Right ventricle myocardium inferior (tissue), 1 donor: ENCODE measurements around the gene TMEM184A. TPM values are rescaled to one million over a fixed set of nuclear protein-coding genes. Genes with fewer than 3 reads are reported as not detected.

Source experiments
- ATAC-seq: fragments of 200-7000 bp; cut with Tn5 transposase; one replicate; pipeline ENCODE4 v1.9.1; 2020; ENCODE audit warnings: mild to moderate bottlenecking, moderate library complexity
- DNase-seq: peaks from one replicate; pipeline ENCODE4 v3.0.0; 2021; ENCODE audit errors: missing footprints
- intact Hi-C: fragments of 100-400 bp; cut with DNase I; formaldehyde crosslinking; loops from one replicate; pipeline ENCODE4 v1.11.0; 2022
- total RNA-seq: library from RNA; stranded (reverse); fragmentation: NEBNext Ultra II Directional; extraction: Animal tissue kit (Norgen Biotek cat#: 25700); gene quantifications from one replicate; pipeline ENCODE4 v1.2.1, GENCODE V29; 2021
- donor health status: DM: no; HTN: yes; CAD: no; lungs with severe emphysema.

TMEM184A gene
- total RNA-seq, 1 donor from 2014 or later: 0.32 TPM

DNA sequence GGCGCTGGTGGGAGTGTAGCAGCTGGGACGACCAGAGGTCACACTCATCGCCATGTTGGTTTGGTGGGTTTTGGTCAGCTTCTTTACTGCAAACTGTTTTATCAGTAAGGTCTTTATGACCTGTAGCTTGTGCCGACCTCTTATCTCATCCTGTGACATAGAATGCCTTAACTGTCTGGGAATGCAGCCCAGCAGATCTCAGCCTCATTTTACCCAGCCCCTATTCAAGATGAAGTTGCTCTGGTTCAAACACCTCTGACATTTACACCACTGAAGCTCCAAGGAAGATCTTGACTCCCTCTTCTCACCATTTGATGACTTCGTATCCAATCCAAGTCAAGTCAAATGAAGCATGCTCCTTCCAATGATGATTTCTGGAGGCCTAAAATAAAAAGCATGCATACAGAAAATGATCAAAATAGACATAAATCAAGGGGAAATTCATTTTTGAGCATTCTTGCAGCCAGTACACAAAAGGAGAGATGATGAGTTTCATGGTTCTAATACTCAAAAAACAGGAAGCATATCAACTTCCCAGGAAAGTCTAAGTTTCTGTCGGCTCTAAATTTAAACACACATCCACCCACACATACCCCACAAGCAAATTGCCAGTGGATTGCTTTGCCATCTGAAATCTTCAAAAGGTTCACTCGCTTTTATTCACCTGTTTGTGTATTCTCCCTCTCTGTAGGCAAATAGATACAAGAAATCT is 16.3 kb upstream of the TMEM184A start:
- intact Hi-C loops: no loop called here
- DNase-seq (no peak), ATAC-seq (no peak)

DNA sequence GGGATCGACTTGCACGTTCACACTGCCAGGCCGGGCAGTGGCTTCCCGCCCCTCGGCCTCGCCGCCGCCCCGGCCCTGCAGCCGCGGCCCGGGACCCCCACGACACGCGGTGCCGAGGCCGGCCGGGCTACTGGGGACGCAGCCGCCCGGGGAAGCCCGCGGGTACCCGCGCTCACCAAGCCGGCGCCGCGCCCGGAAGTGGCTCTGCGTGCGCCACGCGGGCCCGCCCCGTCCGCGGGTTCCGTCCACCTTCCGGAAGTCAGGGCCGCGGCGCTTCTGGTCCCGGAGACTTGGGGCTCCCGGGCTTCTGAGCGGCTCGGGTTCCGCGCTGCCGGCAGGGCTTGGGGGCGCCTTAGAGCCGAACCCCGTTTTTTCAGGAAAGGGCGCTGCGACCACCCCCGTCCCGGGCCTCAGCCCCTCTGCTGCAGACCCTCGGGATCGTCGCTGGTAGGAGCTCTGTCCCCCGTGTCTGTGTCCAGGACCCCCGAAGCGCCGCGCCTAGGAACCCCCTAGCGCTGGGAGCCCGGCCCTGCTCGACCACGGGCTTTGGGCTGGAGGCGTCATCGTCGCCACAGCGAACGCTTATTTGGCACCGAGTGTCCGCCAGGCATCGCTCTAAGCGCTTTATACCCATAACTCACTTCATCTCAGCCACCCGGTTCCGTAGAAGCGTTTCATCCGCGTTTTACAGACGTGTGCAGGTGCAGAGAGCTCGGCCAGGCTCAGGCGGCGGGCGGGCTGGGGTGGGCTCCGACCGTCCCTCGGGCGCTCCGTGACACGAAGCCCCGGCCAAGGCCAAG is 14.0 kb upstream of the TMEM184A start, which contains the start of gene PSMG3:
PSMG3 (minus strand) TSS at position 200 of the 800 bp plus-strand sequence. CDS start 693 bp downstream, outside the sequence.
- peak; percentile 98 for ATAC-seq
- peak; percentile 96 for DNase-seq
- intact Hi-C loops: no loop called here

DNA sequence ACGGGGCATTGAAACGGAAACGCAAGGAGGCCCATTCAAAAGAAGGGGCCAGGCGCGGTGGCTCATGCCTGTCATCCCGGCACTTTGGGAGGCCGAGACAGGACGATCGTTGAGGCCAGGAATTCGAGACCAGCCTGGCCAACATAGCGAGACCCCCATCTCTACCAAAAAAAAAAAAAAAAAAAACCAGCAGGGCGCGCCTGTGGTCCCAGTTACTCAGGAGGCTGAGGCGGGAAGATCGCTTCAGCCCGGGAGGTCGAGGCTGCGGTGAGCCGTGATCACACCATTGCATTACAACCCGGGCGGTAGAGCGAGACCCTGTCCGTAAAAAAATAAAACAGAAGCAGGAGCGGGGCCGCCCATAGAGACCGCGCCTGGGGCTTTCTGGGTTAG is 13.4 kb upstream of the TMEM184A start:
- ATAC-seq (no peak), DNase-seq (no peak)

DNA sequence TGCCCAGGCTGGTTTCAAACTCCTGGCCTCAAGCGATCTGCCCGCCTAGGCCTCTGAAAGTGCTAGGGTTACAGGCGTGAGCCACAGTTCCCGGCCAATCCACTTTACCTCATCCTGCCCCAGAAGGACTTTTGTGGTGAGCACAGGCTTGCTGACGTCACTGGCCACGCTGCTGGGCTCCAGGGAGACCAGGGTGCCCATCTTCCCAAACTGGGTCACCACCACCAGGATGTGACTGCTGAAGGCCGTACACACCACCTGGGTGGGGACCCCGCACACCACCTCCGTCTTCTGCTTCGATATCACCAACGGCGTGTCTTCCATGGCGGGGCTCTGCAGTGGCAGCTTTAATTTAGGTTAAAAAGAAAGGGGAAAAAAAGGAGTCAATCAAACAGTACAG is 13.0 kb upstream of the TMEM184A start:
- intact Hi-C loops: no loop called here

More for the DNA sequence above, 13.4 kb upstream of the TMEM184A start:
- intact Hi-C loops: no loop called here

DNA sequence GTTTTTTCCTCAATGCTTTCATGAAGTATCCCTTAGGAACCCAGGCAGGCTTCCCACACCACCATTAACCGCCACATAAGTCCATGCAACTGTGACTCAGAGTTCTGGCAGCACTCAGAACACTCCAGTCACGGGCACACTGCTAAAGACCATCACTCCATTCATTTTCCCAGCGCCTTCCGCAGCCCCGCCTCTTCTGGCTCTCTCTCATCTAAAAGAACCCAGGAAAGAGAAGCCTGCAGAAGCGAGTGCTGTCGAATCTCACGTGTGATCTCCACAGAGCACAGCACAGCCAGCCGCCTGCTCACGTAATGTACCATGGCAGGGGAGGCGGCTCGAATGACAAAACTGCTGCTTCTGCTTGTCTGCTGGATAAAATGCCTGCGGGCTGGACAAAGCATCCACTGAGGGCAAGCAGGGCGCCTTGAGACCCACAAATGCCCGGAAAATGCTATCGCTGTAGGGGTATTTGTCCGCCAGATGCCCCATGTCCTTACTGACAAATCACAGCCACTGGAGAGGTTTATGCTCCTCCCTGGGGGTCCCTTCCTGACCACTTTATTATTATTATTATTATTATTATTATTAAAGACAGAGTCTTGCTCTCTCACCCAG is 12.0 kb upstream of the TMEM184A start:
- ATAC-seq: no peak
- intact Hi-C loops: no loop called here
- DNase-seq: peak; percentile 18

More for the DNA sequence above, 13.0 kb upstream of the TMEM184A start:
- ATAC-seq: no peak
- peak; percentile 49 for DNase-seq

DNA sequence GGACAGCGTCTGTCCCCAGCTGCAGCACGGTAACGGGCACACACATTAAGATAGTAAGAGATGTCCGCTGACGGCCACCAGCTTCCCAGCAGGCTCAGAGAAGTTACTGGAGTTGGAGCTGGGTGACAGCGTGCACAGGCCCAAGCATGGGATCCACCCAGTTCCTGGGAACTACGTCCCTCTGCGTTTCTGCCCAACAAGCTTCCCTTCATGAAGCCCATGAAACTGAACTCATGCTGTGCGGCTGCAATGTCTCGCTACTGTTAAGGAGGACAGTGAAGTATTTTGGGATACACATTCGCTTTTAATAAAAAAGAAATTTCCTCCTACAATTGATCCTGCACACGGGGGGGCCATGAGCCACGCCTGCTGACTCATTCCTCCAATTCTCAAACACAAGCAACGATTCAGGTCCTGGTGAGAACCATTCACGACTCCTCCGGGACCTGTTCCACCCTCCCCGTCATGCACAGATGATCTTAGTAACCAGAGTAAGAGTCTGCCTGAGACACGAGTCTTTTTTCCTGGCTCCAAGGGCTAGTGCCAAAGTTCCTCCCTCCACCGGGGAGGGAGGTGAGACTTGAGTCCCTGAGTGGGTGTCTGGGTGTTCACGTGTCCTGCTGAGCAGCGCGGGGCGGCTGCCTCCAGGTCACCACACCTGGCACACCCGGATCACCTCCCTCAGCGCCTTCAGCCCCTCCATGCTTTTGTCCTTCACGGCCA is 11.2 kb upstream of the TMEM184A start:
- intact Hi-C loops: no loop called here
- DNase-seq: peak; percentile 16
- no peak for ATAC-seq

DNA sequence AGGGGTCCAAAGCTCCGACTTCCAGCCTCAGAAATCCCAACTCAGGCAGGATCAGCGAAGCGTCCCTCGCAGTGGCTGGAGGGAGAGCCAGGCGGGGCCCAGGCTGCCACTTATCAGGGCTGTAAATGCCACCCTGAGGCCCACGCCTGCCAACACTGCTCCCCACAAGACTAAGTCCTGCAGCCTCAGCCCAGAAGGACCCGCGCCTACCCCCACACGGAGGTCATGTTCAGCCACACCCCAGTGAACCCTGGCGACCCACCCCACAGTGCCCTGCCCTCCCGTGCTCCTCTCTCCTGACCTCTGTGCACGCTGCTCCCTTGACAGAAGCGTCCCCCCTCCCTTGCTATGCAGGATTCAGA is 10.7 kb upstream of the TMEM184A start:
- DNase-seq (peak; percentile 51), ATAC-seq (no peak)
- intact Hi-C loops: no loop called here

DNA sequence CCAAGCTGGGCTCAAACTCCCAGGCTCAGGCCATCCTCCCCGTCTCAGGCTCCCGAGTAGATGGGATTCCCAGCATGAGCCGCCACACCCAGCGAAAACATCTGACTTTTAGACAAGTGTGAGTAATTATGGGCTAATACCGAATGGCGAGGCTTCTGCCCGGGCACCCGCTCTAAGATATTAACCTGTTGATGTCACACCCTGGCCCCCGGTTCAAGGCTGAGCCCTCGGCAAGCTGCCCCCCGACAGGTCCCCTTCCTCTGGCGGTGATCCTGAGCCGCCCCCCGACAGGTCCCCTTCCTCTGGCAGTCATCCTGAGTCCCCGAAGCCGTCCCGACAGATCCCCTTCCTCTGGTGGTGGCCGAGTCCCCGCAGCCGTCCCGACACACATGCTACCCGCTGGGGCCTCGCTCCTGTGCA is 8.6 kb upstream of the TMEM184A start:
- intact Hi-C loops: no loop called here
- ATAC-seq (no peak), DNase-seq (peak; percentile 27)

DNA sequence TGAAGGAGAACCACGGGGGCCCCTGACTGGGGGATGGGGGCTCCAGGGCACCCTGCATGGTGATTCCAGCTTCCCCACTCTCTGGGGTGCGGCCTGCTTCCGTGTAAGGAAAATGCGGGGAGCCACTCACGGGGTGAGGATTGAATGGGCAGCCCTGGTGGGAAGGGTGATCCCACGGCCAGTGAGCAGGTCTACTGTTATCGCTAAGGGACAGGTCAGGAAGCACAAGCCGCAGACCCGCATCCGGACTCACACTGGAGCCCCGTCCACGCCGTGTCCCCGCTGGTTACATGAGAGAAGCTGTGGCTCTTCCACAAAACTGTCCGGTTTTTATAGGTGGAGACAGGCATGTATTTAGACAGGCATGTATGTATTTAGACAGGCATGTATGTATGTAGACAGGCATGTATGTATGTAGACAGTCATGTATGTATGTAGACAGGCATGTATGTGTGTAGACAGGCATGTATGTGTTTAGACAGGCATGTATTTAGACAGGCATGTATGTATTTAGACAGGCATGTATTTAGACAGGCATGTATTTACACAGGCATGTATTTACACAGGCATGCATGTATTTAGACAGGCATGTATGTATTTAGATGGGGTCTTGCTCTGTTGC is 8.1 kb upstream of the TMEM184A start:
- DNase-seq (peak; percentile 60), ATAC-seq (no peak)
- intact Hi-C loops: no loop called here

DNA sequence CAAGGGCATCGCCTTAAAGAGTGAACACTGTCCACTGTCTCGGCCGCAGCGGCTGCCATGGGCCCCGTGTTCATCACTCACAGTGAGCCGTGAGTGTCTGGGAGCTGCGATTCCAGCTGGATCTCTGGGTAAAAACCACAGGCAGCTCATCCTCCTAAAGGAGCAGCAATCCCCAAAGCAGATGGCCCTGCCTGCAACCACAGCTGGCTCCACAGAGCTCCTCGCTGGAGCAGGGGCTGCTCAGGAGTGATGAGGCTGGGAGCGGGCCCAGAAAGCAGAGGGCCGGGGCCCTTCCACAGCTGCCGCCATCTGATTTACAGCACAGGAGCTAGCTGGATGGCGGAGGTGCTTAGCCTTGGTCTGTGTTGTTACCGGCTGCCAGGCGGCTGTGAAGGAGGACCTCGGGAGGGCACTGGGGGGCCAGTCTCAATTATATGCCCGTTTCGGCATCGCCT is 6.6 kb upstream of the TMEM184A start:
- DNase-seq: peak; percentile 21
- intact Hi-C loops: no loop called here

DNA sequence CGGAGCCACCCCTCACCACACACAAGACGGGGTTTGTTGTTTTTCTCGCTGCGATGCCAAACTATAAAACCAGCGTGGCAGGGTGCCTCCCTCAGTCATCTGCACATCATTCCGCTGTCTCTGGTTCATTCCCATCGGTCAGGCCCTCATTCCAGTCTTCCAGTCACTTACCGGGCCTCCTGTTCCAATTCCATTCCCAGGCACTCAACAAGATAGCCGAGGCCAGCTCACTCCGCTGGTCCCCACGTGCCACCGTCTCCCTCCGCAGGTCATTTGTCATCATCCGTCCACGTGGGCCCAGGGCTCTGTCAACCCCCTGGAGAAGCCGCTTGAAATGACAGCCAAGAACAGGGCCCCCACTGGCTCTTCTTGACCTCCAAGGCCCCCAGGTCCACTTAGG is 6.1 kb upstream of the TMEM184A start:
- intact Hi-C loops: no loop called here
- DNase-seq (no peak), ATAC-seq (no peak)

More for the DNA sequence above, 6.6 kb upstream of the TMEM184A start:
- no peak for ATAC-seq

DNA sequence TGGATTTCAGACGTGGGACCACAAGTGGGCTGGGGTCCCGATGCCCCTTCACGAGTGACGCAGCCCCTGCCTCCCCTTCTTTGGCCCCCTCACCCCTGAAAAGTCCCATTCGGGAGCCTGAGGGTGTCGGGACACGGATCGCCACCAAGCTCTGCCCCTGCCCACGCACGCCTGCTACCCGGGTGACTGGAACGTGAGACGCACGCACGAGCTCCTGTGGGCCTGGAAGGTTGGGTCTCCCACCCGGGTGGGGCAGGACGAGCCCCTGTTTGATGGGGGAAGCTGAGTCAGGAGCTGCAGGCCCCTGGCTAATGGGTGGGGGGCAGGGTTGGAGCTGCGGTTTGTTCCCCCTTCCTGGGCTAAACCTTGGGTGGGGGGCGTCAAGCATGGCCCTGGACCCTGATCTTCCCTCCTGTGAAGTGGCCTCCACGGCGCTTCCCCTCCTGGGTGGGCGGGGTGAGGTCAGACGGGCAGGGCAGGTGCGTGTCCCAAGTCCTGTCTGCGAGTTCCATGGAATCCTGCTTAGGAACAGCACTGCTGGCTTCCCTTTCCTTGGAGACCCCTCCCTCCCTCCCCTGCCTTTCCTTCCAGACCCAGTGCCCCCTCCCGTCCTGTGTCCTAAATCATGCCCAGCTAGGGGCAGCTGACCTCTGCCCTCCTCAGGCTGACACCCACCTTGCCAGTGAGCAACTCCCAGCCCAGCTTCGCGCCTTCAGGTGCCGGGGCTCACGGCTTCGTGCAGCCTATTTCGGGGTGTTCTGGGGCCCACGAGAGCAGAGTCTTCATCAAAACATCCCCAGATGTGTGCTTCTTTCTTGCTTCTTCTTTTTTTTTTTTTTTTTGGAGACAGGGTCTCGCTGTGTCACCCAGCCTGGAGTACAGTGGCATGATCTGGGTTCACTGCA is 5.3 kb upstream of the TMEM184A start:
- ATAC-seq: no peak
- intact Hi-C loops: no loop called here
- DNase-seq: peak; percentile 21

DNA sequence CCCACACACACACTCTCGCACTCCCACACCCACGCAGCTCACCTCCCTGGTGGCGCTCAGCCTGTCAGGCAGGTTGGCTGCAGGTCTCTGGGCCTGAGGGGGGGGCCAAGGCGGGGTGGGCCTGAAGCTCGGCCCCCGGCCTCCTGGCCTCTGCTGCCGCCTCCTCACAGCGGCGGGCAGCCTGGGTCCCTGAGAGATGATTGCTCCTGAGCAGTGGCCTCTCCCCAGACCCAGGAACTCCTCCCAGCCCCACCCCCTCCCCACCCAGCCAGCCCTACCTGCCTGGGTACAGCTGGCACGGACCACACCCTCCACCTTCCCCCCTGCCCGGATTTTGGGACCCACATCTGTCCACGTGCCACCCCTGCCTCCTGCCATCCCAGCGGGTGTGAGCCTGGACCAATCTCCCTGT is 4.6 kb upstream of the TMEM184A start:
- intact Hi-C loops: no loop called here
- ATAC-seq: no peak
- peak; percentile 54 for DNase-seq

DNA sequence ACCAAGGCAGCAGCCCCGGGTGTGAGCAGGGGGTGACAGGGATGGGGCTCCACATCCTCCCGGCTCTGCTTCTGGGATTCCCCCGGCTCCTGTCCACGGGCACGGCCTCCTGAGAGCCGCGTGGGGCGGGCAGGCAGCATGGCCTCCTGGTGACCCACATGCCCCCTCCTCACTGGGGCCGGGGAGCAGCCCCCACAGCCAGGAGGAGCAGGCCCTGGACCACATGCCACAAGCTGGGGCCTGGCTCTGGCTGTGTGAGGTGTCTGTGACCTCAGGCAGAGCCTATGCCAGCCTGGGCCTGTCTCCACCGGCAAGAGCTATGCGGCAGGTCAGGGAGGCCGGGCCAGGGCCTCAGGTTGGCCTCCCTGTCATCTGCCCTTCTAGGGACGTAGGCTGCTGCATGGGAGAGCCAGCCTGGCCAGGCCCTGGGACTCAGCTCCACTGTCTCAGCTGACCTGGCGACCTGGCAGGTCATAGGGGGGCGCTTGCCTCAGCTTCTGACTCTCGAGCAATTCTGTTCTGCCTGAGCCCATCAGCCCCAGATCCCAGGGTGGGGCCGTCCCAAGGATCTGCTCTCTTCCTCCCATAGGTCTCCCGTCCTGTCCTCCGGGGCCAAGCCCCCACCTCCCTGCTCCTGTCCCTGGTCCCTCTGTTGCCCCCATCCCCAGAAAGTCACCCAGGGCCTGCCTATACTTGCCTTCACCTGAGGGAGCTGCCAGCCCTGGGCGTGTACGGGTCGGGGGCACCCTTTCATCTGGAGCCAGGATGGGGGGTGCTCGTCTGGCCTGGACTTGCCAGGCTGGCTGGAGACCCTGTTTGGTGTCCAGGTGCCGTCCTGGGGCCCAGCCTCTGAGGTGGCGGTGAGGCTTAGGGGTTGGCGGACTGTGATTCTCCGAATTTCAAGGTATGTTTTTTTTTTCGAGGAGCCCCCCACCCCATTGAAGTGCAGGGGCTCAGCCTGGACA is 3.9 kb upstream of the TMEM184A start:
- intact Hi-C loops: no loop called here
- DNase-seq: peak; percentile 64
- ATAC-seq: no peak

DNA sequence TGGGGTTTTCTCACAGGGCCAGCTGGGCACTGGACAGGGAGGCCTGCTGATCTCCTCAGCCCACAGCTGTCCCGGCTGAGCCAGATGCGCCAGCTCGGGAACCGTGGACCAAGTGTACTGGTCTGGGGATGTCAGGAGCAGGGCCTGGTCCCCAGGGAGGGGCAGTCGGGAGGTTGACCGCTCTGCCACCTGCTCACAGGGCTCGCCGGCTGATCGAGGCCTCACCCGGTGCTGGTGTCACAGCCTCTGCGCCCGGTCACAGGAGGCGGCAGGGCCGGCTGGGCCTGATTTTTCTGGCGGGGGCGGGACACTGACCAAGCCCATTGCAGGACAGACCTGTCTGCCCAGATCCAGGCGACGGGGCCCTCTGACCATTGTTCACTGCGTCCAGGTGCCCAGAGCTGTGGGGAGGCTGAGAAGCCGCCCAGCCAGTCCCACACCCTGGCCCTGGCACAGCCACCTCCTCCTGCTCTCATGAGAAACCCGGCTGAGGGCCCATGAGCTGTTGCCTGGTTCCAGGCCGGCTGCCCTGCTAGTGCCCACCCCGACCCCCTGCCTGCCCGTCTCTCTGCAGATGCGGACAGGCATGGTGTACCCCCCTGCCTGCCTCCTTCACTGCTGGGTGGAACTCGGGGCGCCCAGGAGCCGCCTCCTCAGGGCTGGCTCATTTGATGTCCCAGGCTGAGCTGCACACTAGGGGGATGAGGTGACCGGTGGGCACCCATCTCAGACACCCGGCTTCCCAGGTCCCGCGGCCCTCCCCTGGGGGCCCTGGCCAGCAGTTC is 3.0 kb upstream of the TMEM184A start:
- ATAC-seq: no peak
- intact Hi-C loops: no loop called here
- DNase-seq: peak; percentile 48
